GM19467 (cell line): Measurements from ENCODE around the gene ARID5A.

Source experiments
- ATAC-seq: cut with Tn5 transposase; IDR thresholded peaks from one replicate; pipeline ENCODE4 v1.9.1; 2021; ENCODE audit warnings: mild to moderate bottlenecking, moderate library complexity; ENCODE audit not compliant: unreplicated experiment

The ARID5A gene

GRCh38 chr2:96506907-96507240, 29.7 kb upstream of the ARID5A start:
- no peak for ATAC-seq

GRCh38 chr2:96507957-96508520, 28.5 kb upstream of the ARID5A start:
- ATAC-seq, result peak; percentile 45

- ATAC-seq, result no peak
Observed at GRCh38 chr2:96508521-96509113, 27.9 kb upstream of the ARID5A start.

GRCh38 chr2:96509114-96509846, 27.3 kb upstream of the ARID5A start:
- peak; percentile 59 for ATAC-seq

- ATAC-seq, result no peak
Observed at GRCh38 chr2:96509847-96510230, 26.7 kb upstream of the ARID5A start.

- ATAC-seq, result no peak
Observed at GRCh38 chr2:96510931-96511595, 25.5 kb upstream of the ARID5A start.

- ATAC-seq, result no peak
Observed at GRCh38 chr2:96511851-96512250, 24.7 kb upstream of the ARID5A start.

- ATAC-seq, result no peak
Observed at GRCh38 chr2:96512341-96512740, 24.2 kb upstream of the ARID5A start.

- ATAC-seq, result no peak
Observed at GRCh38 chr2:96514521-96514920, 22.0 kb upstream of the ARID5A start.

GRCh38 chr2:96517079-96517478, 19.5 kb upstream of the ARID5A start:
- ATAC-seq, result no peak

GRCh38 chr2:96520231-96520630, 16.3 kb upstream of the ARID5A start:
- no peak for ATAC-seq

- no peak for ATAC-seq
Observed at GRCh38 chr2:96520697-96521096, 15.9 kb upstream of the ARID5A start.

- no peak for ATAC-seq
Observed at GRCh38 chr2:96521219-96521618, 15.3 kb upstream of the ARID5A start.

- ATAC-seq, result no peak
Observed at GRCh38 chr2:96522304-96523203, 14.0 kb upstream of the ARID5A start.

GRCh38 chr2:96523659-96524481, 12.7 kb upstream of the ARID5A start:
- ATAC-seq, result no peak

GRCh38 chr2:96524482-96525210, 11.9 kb upstream of the ARID5A start:
- ATAC-seq, result no peak

GRCh38 chr2:96525211-96525507, 11.4 kb upstream of the ARID5A start:
- no peak for ATAC-seq

- ATAC-seq, result no peak
Observed at GRCh38 chr2:96526101-96526591, 10.4 kb upstream of the ARID5A start.

GRCh38 chr2:96526615-96527285, 9.8 kb upstream of the ARID5A start:
- no peak for ATAC-seq
